ENCODE data around the gene PCDHAC2.

Gene PCDHAC2

GRCh38 chr5:141001446-141001843, 35.2 kb downstream of the PCDHAC2 start:
- DNase-seq (ENCODE audit: low spot score): no peak
- Mint-ChIP-seq H3K27me3 (ENCODE audit: low read depth) (peaks cover 9% of the 10 kb centered on the region), H3K4me1 (ENCODE audit: low read depth) (no peaks in the 10 kb centered on the region), H3K27ac (no peak overlapping the region), H3K9me3 (no peaks in the 10 kb centered on the region), H3K36me3 (ENCODE audit: low read depth) (no peaks in the 10 kb centered on the region), H3K4me3 (no peak overlapping the region)

- peaks cover 9% of the 10 kb centered on the region for H3K27me3 Mint-ChIP-seq (ENCODE audit: low read depth)
- no peaks in the 10 kb centered on the region for H3K36me3 Mint-ChIP-seq (ENCODE audit: low read depth)
- no peak for DNase-seq (ENCODE audit: low spot score)
- no peak overlapping the region for H3K4me3 Mint-ChIP-seq
- H3K27ac Mint-ChIP-seq: no peak overlapping the region
- no peaks in the 10 kb centered on the region for H3K9me3 Mint-ChIP-seq
- no peaks in the 10 kb centered on the region for H3K4me1 Mint-ChIP-seq (ENCODE audit: low read depth)
Observed at GRCh38 chr5:141001844-141002604, 35.7 kb downstream of the PCDHAC2 start.

- no peaks in the 10 kb centered on the region for H3K9me3 Mint-ChIP-seq
- H3K4me3 Mint-ChIP-seq: no peak overlapping the region
- DNase-seq (ENCODE audit: low spot score): no peak
- H3K4me1 Mint-ChIP-seq (ENCODE audit: low read depth): no peaks in the 10 kb centered on the region
- no peaks in the 10 kb centered on the region for H3K36me3 Mint-ChIP-seq (ENCODE audit: low read depth)
- H3K27ac Mint-ChIP-seq: no peak overlapping the region
- H3K27me3 Mint-ChIP-seq (ENCODE audit: low read depth): peaks cover 9% of the 10 kb centered on the region
Observed at GRCh38 chr5:141002605-141002965, 36.3 kb downstream of the PCDHAC2 start.

- H3K9me3 Mint-ChIP-seq: no peaks in the 10 kb centered on the region
- peaks cover 9% of the 10 kb centered on the region for H3K27me3 Mint-ChIP-seq (ENCODE audit: low read depth)
- H3K4me3 Mint-ChIP-seq: no peak overlapping the region
- H3K4me1 Mint-ChIP-seq (ENCODE audit: low read depth): no peaks in the 10 kb centered on the region
- no peak overlapping the region for H3K27ac Mint-ChIP-seq
- no peak for DNase-seq (ENCODE audit: low spot score)
- H3K36me3 Mint-ChIP-seq (ENCODE audit: low read depth): no peaks in the 10 kb centered on the region
Observed at GRCh38 chr5:141003031-141003430, 36.8 kb downstream of the PCDHAC2 start.

GRCh38 chr5:141003791-141004611, 37.7 kb downstream of the PCDHAC2 start:
- H3K9me3 Mint-ChIP-seq: no peaks in the 10 kb centered on the region
- H3K4me3 Mint-ChIP-seq: no peak overlapping the region
- H3K27ac Mint-ChIP-seq: no peak overlapping the region
- no peaks in the 10 kb centered on the region for H3K36me3 Mint-ChIP-seq (ENCODE audit: low read depth)
- H3K4me1 Mint-ChIP-seq (ENCODE audit: low read depth): no peaks in the 10 kb centered on the region
- no peak for DNase-seq (ENCODE audit: low spot score)
- peaks cover 9% of the 10 kb centered on the region for H3K27me3 Mint-ChIP-seq (ENCODE audit: low read depth)

GRCh38 chr5:141007791-141008190, 41.5 kb downstream of the PCDHAC2 start:
- Mint-ChIP-seq H3K9me3 (no peaks in the 10 kb centered on the region), H3K27me3 (ENCODE audit: low read depth) (no peaks in the 10 kb centered on the region), H3K4me1 (ENCODE audit: low read depth) (no peaks in the 10 kb centered on the region), H3K36me3 (ENCODE audit: low read depth) (no peaks in the 10 kb centered on the region), H3K4me3 (no peak overlapping the region), H3K27ac (no peak overlapping the region)
- DNase-seq (ENCODE audit: low spot score): no peak

- no peaks in the 10 kb centered on the region for H3K4me1 Mint-ChIP-seq (ENCODE audit: low read depth)
- H3K27ac Mint-ChIP-seq: no peak overlapping the region
- no peaks in the 10 kb centered on the region for H3K27me3 Mint-ChIP-seq (ENCODE audit: low read depth)
- no peak for DNase-seq (ENCODE audit: low spot score)
- H3K9me3 Mint-ChIP-seq: no peaks in the 10 kb centered on the region
- H3K4me3 Mint-ChIP-seq: no peak overlapping the region
- no peaks in the 10 kb centered on the region for H3K36me3 Mint-ChIP-seq (ENCODE audit: low read depth)
Observed at GRCh38 chr5:141010047-141010793, 43.9 kb downstream of the PCDHAC2 start.

GRCh38 chr5:141017943-141018342, 51.7 kb downstream of the PCDHAC2 start:
- Mint-ChIP-seq H3K27ac (no peak overlapping the region), H3K27me3 (ENCODE audit: low read depth) (no peaks in the 10 kb centered on the region), H3K36me3 (ENCODE audit: low read depth) (no peaks in the 10 kb centered on the region), H3K4me1 (ENCODE audit: low read depth) (no peaks in the 10 kb centered on the region), H3K4me3 (no peak overlapping the region), H3K9me3 (peaks cover 4% of the 10 kb centered on the region)
- DNase-seq (ENCODE audit: low spot score): no peak

Measured in T-helper 2 cell treated with Interferon-gamma antibody and Interleukin-4, amounts not matched to agents 5 μg/mL and 100 μg/mL, for 36 hours (primary cell).